HFFc6 (cell line): ENCODE data around the gene MAP2K6. TPM values are rescaled to one million over a fixed set of nuclear protein-coding genes. Genes with fewer than 3 reads are reported as not detected.

Source experiments
- DNase-seq: peaks from one replicate; pipeline ENCODE4 v3.0.0-alpha.2; 2018
- H3K27ac Mint-ChIP-seq: 2 replicates; pipeline ENCODE4 v1.8.0; 2020; ENCODE audit warnings: mild to moderate bottlenecking, mixed read lengths
- H3K27me3 Mint-ChIP-seq: 2 replicates; pipeline ENCODE4 v1.8.0; 2021; ENCODE audit warnings: mild to moderate bottlenecking, moderate library complexity, mixed read lengths; ENCODE audit not compliant: insufficient read depth
- H3K36me3 Mint-ChIP-seq: 2 replicates; pipeline ENCODE4 v1.8.0; 2021; ENCODE audit warnings: low read depth, mixed read lengths
- H3K4me1 Mint-ChIP-seq: 2 replicates; pipeline ENCODE4 v1.8.0; 2020; ENCODE audit warnings: low read depth, mixed read lengths
- H3K4me3 Mint-ChIP-seq: 2 replicates; pipeline ENCODE4 v1.8.0; 2020; ENCODE audit warnings: mild to moderate bottlenecking, moderate library complexity, mixed read lengths
- H3K9me3 Mint-ChIP-seq: 2 replicates; pipeline ENCODE4 v1.8.0; 2020; ENCODE audit warnings: mild to moderate bottlenecking, mixed read lengths
- CTCF ChIP-seq: fragments of 200-600 bp; sonication (generic); IDR thresholded peaks from 2 replicates; pipeline ENCODE4 v1.5.0; 2021; ENCODE audit warnings: antibody characterized with exemption, mild to moderate bottlenecking
- total RNA-seq, 6 experiments: library from RNA; stranded (reverse); fragmentation: NEBNext Ultra II Directional; extraction: Animal tissue kit (Norgen Biotek cat#: 25700); gene quantifications; 2 replicates in 1 of 6; 3 replicates in 5 of 6; pipeline ENCODE4 v1.2.3, GENCODE V29; 2021

MAP2K6 gene
- total RNA-seq, 6 experiments from 2014 or later = 0.06 to 0.66 (median 0.09) TPM; not detected in 1

- no peak for DNase-seq
- no peaks in the 10 kb centered on the region; the same call in 1 of the 2 replicates for H3K27me3 Mint-ChIP-seq
- H3K9me3 Mint-ChIP-seq = peaks cover 11% of the 10 kb centered on the region
These were observed 28.6 kb downstream of the MAP2K6 start for GRCh38 chr17:69443138-69443537.

GRCh38 chr17:69444023-69444422, 29.5 kb downstream of the MAP2K6 start:
- H3K4me3 Mint-ChIP-seq = no peak overlapping the region
- H3K27ac Mint-ChIP-seq = no peak overlapping the region
- H3K36me3 Mint-ChIP-seq = no peaks in the 10 kb centered on the region
- no peaks in the 10 kb centered on the region; the same call in 1 of the 2 replicates for H3K27me3 Mint-ChIP-seq
- TF ChIP-seq CTCF = no peak
- H3K9me3 Mint-ChIP-seq = peaks cover 15% of the 10 kb centered on the region
- H3K4me1 Mint-ChIP-seq = no peaks in the 10 kb centered on the region
- no peak for DNase-seq

More at GRCh38 chr17:69443138-69443537, 28.6 kb downstream of the MAP2K6 start:
- no peak for TF ChIP-seq CTCF
- H3K36me3 Mint-ChIP-seq = no peaks in the 10 kb centered on the region
- H3K27ac Mint-ChIP-seq = no peak overlapping the region
- H3K4me1 Mint-ChIP-seq = no peaks in the 10 kb centered on the region
- H3K4me3 Mint-ChIP-seq = no peak overlapping the region

- Mint-ChIP-seq H3K27me3 (no peaks in the 10 kb centered on the region; the same call in 1 of the 2 replicates), H3K36me3 (no peaks in the 10 kb centered on the region), H3K4me3 (no peak overlapping the region), H3K4me1 (no peaks in the 10 kb centered on the region), H3K9me3 (peaks cover 14% of the 10 kb centered on the region), H3K27ac (no peak overlapping the region)
- DNase-seq = no peak
- no peak for TF ChIP-seq CTCF
These were observed 30.6 kb downstream of the MAP2K6 start for GRCh38 chr17:69445132-69445531.

- DNase-seq = no peak
- Mint-ChIP-seq H3K4me1 (no peaks in the 10 kb centered on the region), H3K36me3 (peaks cover 5% of the 10 kb centered on the region; the same call in 1 of the 2 replicates), H3K27ac (no peak overlapping the region), H3K4me3 (no peak overlapping the region), H3K9me3 (peaks cover 22% of the 10 kb centered on the region), H3K27me3 (peaks cover 1% of the 10 kb centered on the region; the same call in 1 of the 2 replicates)
- TF ChIP-seq CTCF = no peak
These were observed 33.2 kb downstream of the MAP2K6 start for GRCh38 chr17:69447726-69448125.

- Mint-ChIP-seq H3K9me3 (peaks cover 22% of the 10 kb centered on the region), H3K4me1 (no peaks in the 10 kb centered on the region), H3K36me3 (peaks cover 5% of the 10 kb centered on the region; the same call in 1 of the 2 replicates), H3K4me3 (no peak overlapping the region), H3K27me3 (peaks cover 1% of the 10 kb centered on the region; the same call in 1 of the 2 replicates), H3K27ac (no peak overlapping the region)
- DNase-seq = no peak
- TF ChIP-seq CTCF = no peak
These were observed 34.1 kb downstream of the MAP2K6 start for GRCh38 chr17:69448431-69449102.
